ENCODE measurements around the gene SHROOM3. TPM values are rescaled to one million over a fixed set of nuclear protein-coding genes. Genes with fewer than 3 reads are reported as not detected.

Gene SHROOM3
- polyA plus RNA-seq, 1 donor from 2014 or later: 2.7 TPM

GRCh38 chr4:76492055-76492454 lies 57.0 kb downstream of the SHROOM3 start:
- TF ChIP-seq REST (IDR thresholded peaks at IDR 0.05; ENCODE audit: borderline replicate concordance) (no peak), POLR2AphosphoS5 (IDR thresholded peaks at IDR 0.05) (no peak), CTCF (IDR thresholded peaks at IDR 0.05; ENCODE audit: poor library complexity, severe bottlenecking) (no peak), MXI1 (conservative IDR thresholded peaks at IDR 0.05; ENCODE audit: poor library complexity, severe bottlenecking) (no peak), TAF1 (IDR thresholded peaks at IDR 0.05; ENCODE audit: low read depth) (no peak), SMC3 (conservative IDR thresholded peaks at IDR 0.05; ENCODE audit: poor library complexity) (no peak), EZH2 (IDR thresholded peaks at IDR 0.05; ENCODE audit: borderline replicate concordance, insufficient read depth, low read length, poor library complexity, severe bottlenecking) (no peak), EP300 (conservative IDR thresholded peaks at IDR 0.05; ENCODE audit: poor library complexity, severe bottlenecking) (no peak), RAD21 (conservative IDR thresholded peaks at IDR 0.05) (no peak)
- Histone ChIP-seq H3F3A (ENCODE audit: insufficient read depth, low read length, poor library complexity, severe bottlenecking) (no peaks in the 10 kb centered on the region), H3K9me2 (ENCODE audit: insufficient read depth, low read length) (no peaks in the 10 kb centered on the region), H3K27ac (ENCODE audit: low read length) (peak overlapping the region; percentile 56), H3K9me3 (ENCODE audit: low read length) (no peaks in the 10 kb centered on the region), H2AFZ (ENCODE audit: low read depth, low read length) (no peak overlapping the region), H3K27me3 (ENCODE audit: insufficient read depth, low read depth, low read length) (no peaks in the 10 kb centered on the region), H4K20me1 (ENCODE audit: insufficient read depth) (no peaks in the 10 kb centered on the region), H3K79me2 (replicated peaks; ENCODE audit: insufficient read depth, low read length) (peaks cover 63% of the 10 kb centered on the region), H3K4me3 (ENCODE audit: low read length) (no peak overlapping the region), H3K36me3 (ENCODE audit: insufficient read depth, low read length) (no peaks in the 10 kb centered on the region), H3K9ac (ENCODE audit: low read length) (peak overlapping the region; percentile 21), H3K4me2 (ENCODE audit: low read length) (no peak overlapping the region)

GRCh38 chr4:76494243-76494642 lies 59.2 kb downstream of the SHROOM3 start:
- H3K4me2 ChIP-seq (ENCODE audit: low read length): no peak overlapping the region
- no peaks in the 10 kb centered on the region for H3K9me3 ChIP-seq (ENCODE audit: low read length)
- no peak overlapping the region for H3K9ac ChIP-seq (ENCODE audit: low read length)
- H3K27ac ChIP-seq (ENCODE audit: low read length): no peak overlapping the region
- no peaks in the 10 kb centered on the region for H3K36me3 ChIP-seq (ENCODE audit: insufficient read depth, low read length)
- no peak for TF ChIP-seq SMC3 (conservative IDR thresholded peaks at IDR 0.05; ENCODE audit: poor library complexity)
- TF ChIP-seq EZH2 (IDR thresholded peaks at IDR 0.05; ENCODE audit: borderline replicate concordance, insufficient read depth, low read length, poor library complexity, severe bottlenecking): no peak
- TF ChIP-seq REST (IDR thresholded peaks at IDR 0.05; ENCODE audit: borderline replicate concordance): no peak
- no peak for TF ChIP-seq POLR2AphosphoS5 (IDR thresholded peaks at IDR 0.05)
- no peak for TF ChIP-seq MXI1 (conservative IDR thresholded peaks at IDR 0.05; ENCODE audit: poor library complexity, severe bottlenecking)
- TF ChIP-seq EP300 (conservative IDR thresholded peaks at IDR 0.05; ENCODE audit: poor library complexity, severe bottlenecking): no peak
- no peak for TF ChIP-seq TAF1 (IDR thresholded peaks at IDR 0.05; ENCODE audit: low read depth)
- no peak for TF ChIP-seq CTCF (IDR thresholded peaks at IDR 0.05; ENCODE audit: poor library complexity, severe bottlenecking)
- TF ChIP-seq RAD21 (conservative IDR thresholded peaks at IDR 0.05): no peak
- no peak overlapping the region for H2AFZ ChIP-seq (ENCODE audit: low read depth, low read length)
- no peaks in the 10 kb centered on the region for H3K9me2 ChIP-seq (ENCODE audit: insufficient read depth, low read length)
- H4K20me1 ChIP-seq (ENCODE audit: insufficient read depth): no peaks in the 10 kb centered on the region
- H3K27me3 ChIP-seq (ENCODE audit: insufficient read depth, low read depth, low read length): no peaks in the 10 kb centered on the region
- H3F3A ChIP-seq (ENCODE audit: insufficient read depth, low read length, poor library complexity, severe bottlenecking): no peaks in the 10 kb centered on the region
- no peak overlapping the region for H3K4me3 ChIP-seq (ENCODE audit: low read length)
- H3K79me2 ChIP-seq (replicated peaks; ENCODE audit: insufficient read depth, low read length): peaks cover 52% of the 10 kb centered on the region

Measured in neural cell (in vitro differentiated cells).